SK-N-SH (cell line): ENCODE results near the gene EPHX1. TPM values are rescaled to one million over a fixed set of nuclear protein-coding genes. Genes with fewer than 3 reads are reported as not detected.
A peak's percentile ranks its signal among the peaks of the same experiment; 100 is the strongest.

ENCODE experiments used
- CTCF ChIA-PET: fragments of 300-600, 350-600 bp; formaldehyde crosslinking; extraction: SDS; loops from one replicate; lab custom pipeline; 2021; lab: Yijun Ruan, JAX
- POLR2A ChIA-PET: fragments of 350-600 bp; sonication (Branson Sonifier 250); formaldehyde crosslinking; extraction: SDS; loops from one replicate; lab custom pipeline; 2020; ENCODE audit warnings: antibody characterized with exemption, inconsistent platforms; lab: Yijun Ruan, JAX
- DNase-seq: peaks from one replicate; pipeline ENCODE4 v3.0.0; 2012
- H2AFZ ChIP-seq: fragments of 200-600 bp; sonication (generic); 2 replicates; pipeline ENCODE4 v1.8.1; 2016; ENCODE audit warnings: antibody characterized with exemption, mild to moderate bottlenecking, low read depth
- H3F3A ChIP-seq: fragments of 200-600 bp; sonication (generic); replicated peaks from 2 replicates; pipeline ENCODE3; 2016; ENCODE audit warnings: antibody characterized with exemption, mild to moderate bottlenecking; ENCODE audit not compliant: insufficient read depth
- H3K27ac ChIP-seq, 2 experiments: fragments of 200-500 bp in 1 of 2; fragments of 200-600 bp in 1 of 2; sonication (Bioruptor generic) in 1 of 2; sonication (generic), shearing (Covaris generic) in 1 of 2; 2 replicates each; pipeline versions ENCODE4 v1.5.1 to v1.6.1; 2014 to 2016; ENCODE audit warnings: low read depth in 2 of 2, inconsistent platforms in 1 of 2, low read length in 1 of 2, mild to moderate bottlenecking in 1 of 2, mixed read lengths in 1 of 2
- H3K27me3 ChIP-seq: fragments of 200-600 bp; sonication (generic), shearing (Covaris generic); 2 replicates; pipeline ENCODE4 v1.6.1; 2016; ENCODE audit warnings: mixed run types; ENCODE audit not compliant: insufficient read depth
- H3K36me3 ChIP-seq, 2 experiments: fragments of 200-500 bp in 1 of 2; fragments of 200-600 bp in 1 of 2; sonication (Bioruptor generic) in 1 of 2; sonication (generic) in 1 of 2; replicated peaks in 1 of 2; 2 replicates each; pipeline versions ENCODE3 to v1.5.1; 2014 to 2016; ENCODE audit warnings: low read length in 1 of 2, mild to moderate bottlenecking in 1 of 2; ENCODE audit not compliant: insufficient read depth in 2 of 2, control insufficient read depth in 1 of 2
- H3K4me1 ChIP-seq, 2 experiments: fragments of 200-500 bp in 1 of 2; fragments of 200-600 bp in 1 of 2; sonication (Bioruptor generic) in 1 of 2; sonication (generic), shearing (Covaris generic) in 1 of 2; 2 replicates each; pipeline versions ENCODE4 v1.5.1 to v1.6.1; 2014 to 2016; ENCODE audit warnings: low read depth in 1 of 2, low read length in 1 of 2, mixed run types in 1 of 2; ENCODE audit not compliant: insufficient read depth in 2 of 2, control insufficient read depth in 1 of 2
- H3K4me2 ChIP-seq: fragments of 200-600 bp; sonication (generic), shearing (Covaris generic); 2 replicates; pipeline ENCODE4 v1.6.1; 2017; ENCODE audit warnings: mixed run types
- H3K4me3 ChIP-seq, 2 experiments: fragments of 200-500 bp in 1 of 2; fragments of 200-600 bp in 1 of 2; sonication (Bioruptor generic) in 1 of 2; sonication (generic), shearing (Covaris generic) in 1 of 2; 2 replicates each; pipeline versions ENCODE4 v1.5.1 to v1.8.1; 2014 to 2016; ENCODE audit warnings: low read depth in 2 of 2, inconsistent platforms in 1 of 2, low read length in 1 of 2, mild to moderate bottlenecking in 1 of 2, mixed read lengths in 1 of 2, moderate library complexity in 1 of 2
- H3K79me2 ChIP-seq: fragments of 200-600 bp; sonication (generic); 2 replicates; pipeline ENCODE4 v1.8.1; 2017; ENCODE audit warnings: mild to moderate bottlenecking; ENCODE audit not compliant: insufficient read depth
- H3K9ac ChIP-seq: fragments of 200-600 bp; sonication (generic); 2 replicates; pipeline ENCODE4 v1.6.1; 2017; ENCODE audit warnings: mixed run types
- H3K9me2 ChIP-seq: fragments of 200-600 bp; sonication (generic); 2 replicates; pipeline ENCODE4 v1.6.1; 2017; ENCODE audit warnings: mixed run types
- H3K9me3 ChIP-seq: fragments of 200-600 bp; sonication (generic); 2 replicates; pipeline ENCODE4 v1.6.1; 2017; ENCODE audit warnings: mixed run types, mild to moderate bottlenecking, moderate library complexity
- H4K20me1 ChIP-seq: fragments of 200-600 bp; sonication (generic); 2 replicates; pipeline ENCODE4 v1.6.1; 2017; ENCODE audit warnings: mild to moderate bottlenecking, mixed run types; ENCODE audit not compliant: insufficient read depth
- ELF1 ChIP-seq: IDR thresholded peaks from 2 replicates; pipeline ENCODE4 v1.4.0; 2012
- EP300 ChIP-seq, 2 experiments: IDR thresholded peaks; 2 replicates each; pipeline versions ENCODE4 v1.4.0 to v1.6.1; 2012; ENCODE audit warnings: borderline replicate concordance in 1 of 2, low read depth in 1 of 2, low read length in 1 of 2
- FOSL2 ChIP-seq: IDR thresholded peaks from 2 replicates; pipeline ENCODE4 v1.4.0; 2012; ENCODE audit warnings: low read depth, mild to moderate bottlenecking, moderate library complexity, borderline replicate concordance
- FOXJ3 ChIP-seq: sonication (generic); formaldehyde crosslinking; IDR thresholded peaks from 2 replicates; pipeline ENCODE4 v1.5.1; 2020; ENCODE audit warnings: mild to moderate bottlenecking, missing genetic modification reagents
- FOXM1 ChIP-seq: IDR thresholded peaks from 2 replicates; pipeline ENCODE4 v1.4.0; 2012; ENCODE audit warnings: low read depth, mild to moderate bottlenecking
- GABPA ChIP-seq: IDR thresholded peaks from 2 replicates; pipeline ENCODE4 v1.4.0; 2012; ENCODE audit warnings: low read depth, mild to moderate bottlenecking
- IRF3 ChIP-seq: fragments of 150-350 bp; IDR thresholded peaks from 2 replicates; pipeline ENCODE4 v1.6.1; 2016; ENCODE audit warnings: mild to moderate bottlenecking, low read depth, low read length
- JUND ChIP-seq: IDR thresholded peaks from 2 replicates; pipeline ENCODE4 v1.4.0; 2012
- MAX ChIP-seq: IDR thresholded peaks from 2 replicates; pipeline ENCODE4 v1.4.0; 2012; ENCODE audit warnings: low read depth
- MXI1 ChIP-seq: IDR thresholded peaks from 2 replicates; pipeline ENCODE4 v1.6.1; 2012; ENCODE audit warnings: mild to moderate bottlenecking, low read depth, low read length, improper control_type of control experiment
- NFIC ChIP-seq: IDR thresholded peaks from 2 replicates; pipeline ENCODE4 v1.4.0; 2012; ENCODE audit warnings: borderline replicate concordance
- NRF1 ChIP-seq: IDR thresholded peaks from 2 replicates; pipeline ENCODE4 v1.6.1; 2012; ENCODE audit warnings: low read depth, mild to moderate bottlenecking, low read length
- PBX3 ChIP-seq: IDR thresholded peaks from 2 replicates; pipeline ENCODE4; 2012
- POLR2AphosphoS5 ChIP-seq: IDR thresholded peaks from 2 replicates; pipeline ENCODE4 v1.6.1; 2012; ENCODE audit warnings: low read depth, low read length
- RCOR1 ChIP-seq: fragments of 150-350 bp; IDR thresholded peaks from 2 replicates; pipeline ENCODE4 v1.6.1; 2017; ENCODE audit warnings: antibody characterized with exemption, low read length
- RFX5 ChIP-seq: IDR thresholded peaks from 2 replicates; pipeline ENCODE4 v1.6.1; 2012; ENCODE audit warnings: mild to moderate bottlenecking, improper control_type of control experiment, low read length
- SMC3 ChIP-seq: IDR thresholded peaks from 2 replicates; pipeline ENCODE4 v1.6.1; 2012; ENCODE audit warnings: low read depth, low read length, improper control_type of control experiment
- TAF1 ChIP-seq: IDR thresholded peaks from 2 replicates; pipeline ENCODE4 v1.6.1; 2012; ENCODE audit warnings: low read depth, mild to moderate bottlenecking, low read length, moderate library complexity, borderline replicate concordance
- TCF12 ChIP-seq: IDR thresholded peaks from 2 replicates; pipeline ENCODE4 v1.4.0; 2012
- TEAD4 ChIP-seq: IDR thresholded peaks from 2 replicates; pipeline ENCODE4 v1.4.0; 2012; ENCODE audit warnings: mild to moderate bottlenecking, borderline replicate concordance; ENCODE audit not compliant: insufficient read depth
- USF1 ChIP-seq: IDR thresholded peaks from 2 replicates; pipeline ENCODE4 v1.4.0; 2012; ENCODE audit warnings: low read depth, borderline replicate concordance
- YY1 ChIP-seq: IDR thresholded peaks from 2 replicates; pipeline ENCODE4 v1.4.0; 2012; ENCODE audit warnings: low read depth, mild to moderate bottlenecking
- WGBS: methylation state at CpG from one replicate; pipeline ENCODE4 v1.1.6; 2017; ENCODE audit warnings: low lambda C conversion rate; 5-methylcytosine and 5-hydroxymethylcytosine counted together
- polyA plus RNA-seq, 3 experiments: library from polyadenylated mRNA; depleted of rRNA; stranded (reverse); fragments of >200 nt; gene quantifications; 2 replicates each; pipeline ENCODE4 v1.2.3, GENCODE V29; 2012

The EPHX1 gene
- polyA plus RNA-seq, 1 of the 3 experiments (the other 2 are of a cell fraction), result 45.7 TPM

GRCh38 chr1:225816643-225817538 lies 7.0 kb downstream of the EPHX1 start:
- peaks cover 0 to 9% of the 10 kb centered on the region in 2 experiments for H3K36me3 ChIP-seq
- H4K20me1 ChIP-seq, result no peaks in the 10 kb centered on the region
- peak overlapping the region in 1 of 2 experiments; percentile 52; a peak in 2 of 4 replicates for H3K27ac ChIP-seq
- H3K4me2 ChIP-seq, result no peak overlapping the region
- peaks cover 3% of the 10 kb centered on the region for H3F3A ChIP-seq
- H3K4me1 ChIP-seq, result peaks cover 21 to 22% of the 10 kb centered on the region in 2 experiments
- H3K9me3 ChIP-seq, result no peaks in the 10 kb centered on the region
- no peak overlapping the region for H2AFZ ChIP-seq
- DNase-seq, result no peak
- H3K4me3 ChIP-seq, result no peak overlapping the region
- POLR2A ChIA-PET, result no interaction called here
- H3K9me2 ChIP-seq, result no peaks in the 10 kb centered on the region
- WGBS, result 92% methylated on average over 16 of the region's 17 CpGs
- peaks cover 4% of the 10 kb centered on the region; the same call in 1 of the 2 replicates for H3K79me2 ChIP-seq
- H3K9ac ChIP-seq, result peak overlapping the region; percentile 22; the same call in 1 of the 2 replicates
- no peak for TF ChIP-seq PBX3
- no peak for TF ChIP-seq RCOR1
- no peak for TF ChIP-seq NFIC
- no peak for TF ChIP-seq POLR2AphosphoS5
- TF ChIP-seq NRF1, result no peak
- TF ChIP-seq MXI1, result no peak
- TF ChIP-seq RFX5, result no peak
- no peak for TF ChIP-seq USF1
- TF ChIP-seq, all 33 proteins: peak for 0
- no peaks in the 10 kb centered on the region for H3K27me3 ChIP-seq
- CTCF ChIA-PET, result interaction anchor here (1.1 to 1.9 kb wide), 2 partner anchors 60 to 342 kb away, joined by 3 to 8 read pairs; no protein-coding TSS in a partner anchor

GRCh38 chr1:225817611-225818061 lies 7.7 kb downstream of the EPHX1 start:
- Histone ChIP-seq H3K4me1 (peaks cover 17 to 21% of the 10 kb centered on the region in 2 experiments), H3K36me3 (peaks cover 5 to 9% of the 10 kb centered on the region in 2 experiments), H3K9ac (peak overlapping the region; percentile 22; the same call in 1 of the 2 replicates), H3K27ac (peak overlapping the region in 1 of 2 experiments; percentile 52; a peak in 1 of 4 replicates), H3K4me2 (no peak overlapping the region), H3K9me2 (no peaks in the 10 kb centered on the region), H3K27me3 (no peaks in the 10 kb centered on the region), H4K20me1 (no peaks in the 10 kb centered on the region), H3K9me3 (no peaks in the 10 kb centered on the region), H3F3A (peaks cover 3% of the 10 kb centered on the region), H3K79me2 (peaks cover 4% of the 10 kb centered on the region; the same call in 1 of the 2 replicates), H2AFZ (no peak overlapping the region), H3K4me3 (no peak overlapping the region)
- ChIA-PET POLR2A (interaction anchor here (1.4 kb wide), 1 partner anchor 106 kb away, joined by 4 read pairs; the partner anchor contains the start of gene PYCR2), CTCF (interaction anchor here (1.1 kb wide), 1 partner anchor 343 kb away, joined by 4 read pairs; no protein-coding TSS in a partner anchor)
- WGBS, result 60% methylated on average over 8 of the region's 8 CpGs
- DNase-seq, result no peak
- TF ChIP-seq MAX (peak; percentile 99), FOSL2 (peak; percentile 55; the same call in 1 of the 2 replicates), TEAD4 (peak; percentile 25; the same call in 1 of the 2 replicates), GABPA (no peak), RFX5 (no peak), FOXM1 (no peak), RCOR1 (no peak), JUND (peak; percentile 58; the same call in 1 of the 2 replicates), FOXJ3 (CRISPR knock-in tag) (no peak), TCF12 (peak; percentile 64), EP300 (IDR thresholded peaks at IDR 0.05; ENCODE audit: borderline replicate concordance in 1 of 2, low read depth in 1 of 2, low read length in 1 of 2) (peak in 1 of 2 experiments; percentile 36; a peak in 1 of 4 replicates), ELF1 (peak; percentile 9; the same call in 1 of the 2 replicates), YY1 (no peak), IRF3 (no peak), TAF1 (no peak), MXI1 (no peak), NFIC (peak; percentile 74), SMC3 (no peak)
- TF ChIP-seq, all 33 proteins: peak for 8
